ENCODE results near the gene CCAR1. TPM values are rescaled to one million over a fixed set of nuclear protein-coding genes. Genes with fewer than 3 reads are reported as not detected.

CCAR1 gene
- total and polyA plus RNA-seq, 11 donors, result 21.7 to 37.9 (median 28.3) TPM

Small RNAs within 50 kb of the gene (microRNA-seq; reads per million reads assigned to microRNA genes)
- gene MIR1254-1, result 0 reads per million in 4 donors

Other genes with a start within 250 kb of the CCAR1 start
- gene DNA2, start 249.3 kb upstream of the CCAR1 start, total RNA-seq, result 1 to 10 TPM in 8 of 9 donors, under 1 TPM in 1; 0.91 to 4.2 (median 2.6) TPM
- gene DNA2, start 249.3 kb upstream of the CCAR1 start, polyA plus RNA-seq, result 1 to 10 TPM; 1.0 to 1.2 TPM
- gene SLC25A16, start 193.7 kb upstream of the CCAR1 start, total RNA-seq, result 10 to 100 TPM in 7 of 9 donors, 1 to 10 TPM in 2; 7.5 to 43.3 (median 15.2) TPM
- gene SLC25A16, start 193.7 kb upstream of the CCAR1 start, polyA plus RNA-seq, result 10 to 100 TPM in 1 of 2 donors, 1 to 10 TPM in 1; 5.6 to 15.6 TPM
- gene TET1, start 160.9 kb upstream of the CCAR1 start, total RNA-seq, result 1 to 10 TPM; 1.3 to 4.1 (median 2.6) TPM
- under 1 TPM; 0.27 to 0.42 TPM for gene TET1, start 160.9 kb upstream of the CCAR1 start, polyA plus RNA-seq
- gene STOX1, start 106.3 kb downstream of the CCAR1 start, total RNA-seq, result 1 to 10 TPM in 2 of 9 donors, under 1 TPM in 6, not detected in 1; 0.09 to 1.2 (median 0.27) TPM
- gene STOX1, start 106.3 kb downstream of the CCAR1 start, polyA plus RNA-seq, result under 1 TPM; 0.14 to 0.42 TPM
- gene DDX50, start 180.1 kb downstream of the CCAR1 start, total RNA-seq, result 10 to 100 TPM; 14.0 to 26.9 (median 20.2) TPM
- gene DDX50, start 180.1 kb downstream of the CCAR1 start, polyA plus RNA-seq, result 10 to 100 TPM in 1 of 2 donors, 1 to 10 TPM in 1; 7.4 to 20.0 TPM
- 10 to 100 TPM; 18.5 to 37.9 (median 26.2) TPM for gene DDX21, start 234.9 kb downstream of the CCAR1 start, total RNA-seq
- gene DDX21, start 234.9 kb downstream of the CCAR1 start, polyA plus RNA-seq, result 10 to 100 TPM in 1 of 2 donors, 1 to 10 TPM in 1; 8.0 to 40.2 TPM